DND-41 (cell line): ENCODE data around the gene ATP4B.

Source experiments
- EZH2 ChIP-seq: IDR thresholded peaks from 3 replicates; pipeline ENCODE4 v1.6.1; 2012; ENCODE audit warnings: borderline replicate concordance, low read depth, mild to moderate bottlenecking, moderate library complexity, low read length, inconsistent platforms; ENCODE audit not compliant: severe bottlenecking
- TF ChIP-seq, protein P1 (sequence below): IDR thresholded peaks from 2 replicates; pipeline ENCODE4 v1.5.1; 2012; ENCODE audit warnings: borderline replicate concordance, low read length, moderate library complexity, mild to moderate bottlenecking; ENCODE audit not compliant: poor library complexity, severe bottlenecking; ENCODE audit errors: extremely low read depth

DNA sequence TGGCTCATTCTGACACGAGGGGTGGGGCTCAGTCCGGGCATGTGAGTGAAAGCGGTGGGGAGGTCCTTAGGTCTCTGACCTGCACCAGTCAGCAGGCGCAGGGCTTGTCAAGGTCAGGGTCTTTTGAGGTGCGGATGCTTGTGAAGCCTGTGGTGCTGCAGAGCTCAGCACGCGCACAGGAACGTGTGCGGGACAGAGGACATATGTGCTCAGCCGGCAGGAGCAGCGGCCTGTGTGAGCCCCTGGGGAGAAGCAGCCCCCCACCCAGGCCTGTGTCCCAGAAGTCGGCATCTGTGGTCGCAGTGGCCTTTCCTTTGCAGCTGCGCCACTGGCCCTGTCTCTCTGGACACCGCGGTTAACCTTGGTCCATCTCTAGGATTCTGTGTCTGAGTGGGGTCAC, 30.9 kb downstream of the ATP4B start:
- TF ChIP-seq, protein P1, sequence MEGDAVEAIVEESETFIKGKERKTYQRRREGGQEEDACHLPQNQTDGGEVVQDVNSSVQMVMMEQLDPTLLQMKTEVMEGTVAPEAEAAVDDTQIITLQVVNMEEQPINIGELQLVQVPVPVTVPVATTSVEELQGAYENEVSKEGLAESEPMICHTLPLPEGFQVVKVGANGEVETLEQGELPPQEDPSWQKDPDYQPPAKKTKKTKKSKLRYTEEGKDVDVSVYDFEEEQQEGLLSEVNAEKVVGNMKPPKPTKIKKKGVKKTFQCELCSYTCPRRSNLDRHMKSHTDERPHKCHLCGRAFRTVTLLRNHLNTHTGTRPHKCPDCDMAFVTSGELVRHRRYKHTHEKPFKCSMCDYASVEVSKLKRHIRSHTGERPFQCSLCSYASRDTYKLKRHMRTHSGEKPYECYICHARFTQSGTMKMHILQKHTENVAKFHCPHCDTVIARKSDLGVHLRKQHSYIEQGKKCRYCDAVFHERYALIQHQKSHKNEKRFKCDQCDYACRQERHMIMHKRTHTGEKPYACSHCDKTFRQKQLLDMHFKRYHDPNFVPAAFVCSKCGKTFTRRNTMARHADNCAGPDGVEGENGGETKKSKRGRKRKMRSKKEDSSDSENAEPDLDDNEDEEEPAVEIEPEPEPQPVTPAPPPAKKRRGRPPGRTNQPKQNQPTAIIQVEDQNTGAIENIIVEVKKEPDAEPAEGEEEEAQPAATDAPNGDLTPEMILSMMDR = no peak
- TF ChIP-seq EZH2 = no peak
